OCI-LY1 (cell line): ENCODE data around the gene THEM5.

Experiments used
- H2AFZ ChIP-seq: fragments of 200-600 bp; sonication (generic), shearing (Covaris generic); 2 replicates; pipeline ENCODE4 v1.6.0; 2014; ENCODE audit warnings: antibody characterized with exemption, mild to moderate bottlenecking, low read length
- H3F3A ChIP-seq: fragments of 200-600 bp; sonication (generic), shearing (Covaris generic); 2 replicates; pipeline ENCODE4 v1.6.0; 2014; ENCODE audit warnings: mild to moderate bottlenecking, antibody characterized with exemption, low read length, moderate library complexity; ENCODE audit not compliant: insufficient read depth
- H3K27ac ChIP-seq: fragments of 200-600 bp; sonication (generic); 2 replicates; pipeline ENCODE4 v1.5.1; 2014; ENCODE audit warnings: low read length, mixed run types, mild to moderate bottlenecking, low read depth; ENCODE audit not compliant: poor library complexity, severe bottlenecking
- H3K27me3 ChIP-seq: fragments of 200-600 bp; sonication (generic); 2 replicates; pipeline ENCODE4 v1.6.0; 2014; ENCODE audit warnings: antibody characterized with exemption, mild to moderate bottlenecking, low read length, moderate library complexity; ENCODE audit not compliant: insufficient read depth
- H3K36me3 ChIP-seq: fragments of 200-600 bp; sonication (generic); 2 replicates; pipeline ENCODE4 v1.6.1; 2014; ENCODE audit warnings: mild to moderate bottlenecking, antibody characterized with exemption, low read length, moderate library complexity, mixed read lengths; ENCODE audit not compliant: insufficient read depth
- H3K4me1 ChIP-seq: fragments of 200-600 bp; sonication (generic); 2 replicates; pipeline ENCODE4 v1.5.1; 2014; ENCODE audit warnings: mild to moderate bottlenecking, low read length, moderate library complexity; ENCODE audit not compliant: insufficient read depth, severe bottlenecking
- H3K4me2 ChIP-seq: fragments of 200-600 bp; sonication (generic), shearing (Covaris generic); 2 replicates; pipeline ENCODE4 v1.6.1; 2014; ENCODE audit warnings: low read length
- H3K4me3 ChIP-seq: fragments of 200-600 bp; sonication (generic); 2 replicates; pipeline ENCODE4 v1.5.1; 2014; ENCODE audit warnings: low read length, low read depth, mild to moderate bottlenecking, mixed read lengths; ENCODE audit not compliant: poor library complexity, severe bottlenecking
- H3K79me2 ChIP-seq: fragments of 200-600 bp; shearing (Covaris generic); 2 replicates; pipeline ENCODE4 v1.6.1; 2016; ENCODE audit warnings: mixed run types, low read length, mixed read lengths; ENCODE audit not compliant: insufficient read depth
- H3K9ac ChIP-seq: fragments of 200-600 bp; sonication (generic), shearing (Covaris generic); 2 replicates; pipeline ENCODE4 v1.6.1; 2014; ENCODE audit warnings: mild to moderate bottlenecking, low read length, mixed read lengths
- H3K9me2 ChIP-seq: fragments of 200-600 bp; sonication (generic), shearing (Covaris generic); 2 replicates; pipeline ENCODE4 v1.6.1; 2014; ENCODE audit warnings: low read depth, mild to moderate bottlenecking, low read length, mixed read lengths
- H3K9me3 ChIP-seq: fragments of 200-600 bp; shearing (Covaris generic); 2 replicates; pipeline ENCODE4 v1.6.1; 2014; ENCODE audit warnings: low read length, mixed read lengths
- H4K20me1 ChIP-seq: fragments of 200-600 bp; sonication (generic), shearing (Covaris generic); 2 replicates; pipeline ENCODE4 v1.6.0; 2016; ENCODE audit warnings: mild to moderate bottlenecking, low read length; ENCODE audit not compliant: insufficient read depth
- EZH2 ChIP-seq: fragments of 200-600 bp; sonication (generic), shearing (Covaris generic); IDR thresholded peaks from 2 replicates; pipeline ENCODE4 v1.8.0; 2017; ENCODE audit warnings: borderline replicate concordance, mixed run types, mild to moderate bottlenecking, antibody characterized with exemption, low read length, moderate library complexity, mixed read lengths
- TF ChIP-seq, protein P1 (sequence below): fragments of 200-600 bp; sonication (generic), shearing (Covaris generic); IDR thresholded peaks from 2 replicates; pipeline ENCODE4 v1.5.1; 2017; ENCODE audit warnings: mild to moderate bottlenecking, antibody characterized with exemption, low read length, moderate library complexity, mixed read lengths

The THEM5 gene

DNA sequence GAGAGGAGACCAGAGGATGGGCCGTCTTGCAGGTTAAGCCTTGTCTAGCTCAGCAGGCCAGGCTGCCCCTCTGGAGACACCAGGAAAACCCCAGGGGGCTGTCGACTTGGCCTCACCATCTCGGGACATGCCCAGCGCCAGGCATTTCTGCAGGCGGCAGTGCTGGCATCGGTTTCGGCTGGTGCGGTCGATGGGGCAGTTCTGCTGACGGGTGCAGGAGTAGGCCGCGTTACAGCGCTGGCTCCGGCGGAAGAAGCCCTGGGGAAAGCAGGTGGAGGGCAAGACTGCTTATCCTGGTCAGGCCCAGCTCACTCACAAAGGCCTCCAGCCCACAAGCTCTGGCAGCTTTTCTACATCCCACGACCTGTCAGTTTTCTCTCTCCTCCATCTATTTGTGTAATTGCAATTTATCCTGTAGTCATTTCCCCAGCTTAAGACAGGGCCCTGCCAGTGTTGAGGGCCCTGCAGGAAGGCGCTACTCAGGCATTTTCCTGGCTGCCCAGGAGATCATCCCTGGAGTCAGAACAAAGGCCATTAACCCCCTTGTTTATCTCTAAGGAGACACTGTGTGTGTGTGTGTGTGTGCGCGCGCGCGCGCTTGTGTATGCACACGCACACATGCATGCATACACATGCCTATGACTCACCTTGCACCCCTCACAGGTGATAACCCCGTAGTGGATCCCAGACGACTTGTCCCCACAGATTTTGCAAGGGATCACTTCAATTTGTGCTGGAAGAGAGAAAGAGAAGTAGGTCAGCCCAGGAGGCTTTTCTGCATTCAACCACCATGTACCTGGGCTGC lies 36.8 kb downstream of the THEM5 start:
- H3K27ac ChIP-seq = no peak overlapping the region
- no peaks in the 10 kb centered on the region for H3K4me1 ChIP-seq
- no peak overlapping the region for H3K4me2 ChIP-seq
- H3K79me2 ChIP-seq = no peaks in the 10 kb centered on the region
- no peak overlapping the region for H2AFZ ChIP-seq
- H3K9me3 ChIP-seq = no peaks in the 10 kb centered on the region
- peaks cover 10% of the 10 kb centered on the region; the same call in 1 of the 2 replicates for H3K27me3 ChIP-seq
- no peaks in the 10 kb centered on the region for H3K36me3 ChIP-seq
- H4K20me1 ChIP-seq = no peaks in the 10 kb centered on the region
- H3K9me2 ChIP-seq = no peaks in the 10 kb centered on the region
- TF ChIP-seq EZH2 = no peak
- TF ChIP-seq, protein P1, sequence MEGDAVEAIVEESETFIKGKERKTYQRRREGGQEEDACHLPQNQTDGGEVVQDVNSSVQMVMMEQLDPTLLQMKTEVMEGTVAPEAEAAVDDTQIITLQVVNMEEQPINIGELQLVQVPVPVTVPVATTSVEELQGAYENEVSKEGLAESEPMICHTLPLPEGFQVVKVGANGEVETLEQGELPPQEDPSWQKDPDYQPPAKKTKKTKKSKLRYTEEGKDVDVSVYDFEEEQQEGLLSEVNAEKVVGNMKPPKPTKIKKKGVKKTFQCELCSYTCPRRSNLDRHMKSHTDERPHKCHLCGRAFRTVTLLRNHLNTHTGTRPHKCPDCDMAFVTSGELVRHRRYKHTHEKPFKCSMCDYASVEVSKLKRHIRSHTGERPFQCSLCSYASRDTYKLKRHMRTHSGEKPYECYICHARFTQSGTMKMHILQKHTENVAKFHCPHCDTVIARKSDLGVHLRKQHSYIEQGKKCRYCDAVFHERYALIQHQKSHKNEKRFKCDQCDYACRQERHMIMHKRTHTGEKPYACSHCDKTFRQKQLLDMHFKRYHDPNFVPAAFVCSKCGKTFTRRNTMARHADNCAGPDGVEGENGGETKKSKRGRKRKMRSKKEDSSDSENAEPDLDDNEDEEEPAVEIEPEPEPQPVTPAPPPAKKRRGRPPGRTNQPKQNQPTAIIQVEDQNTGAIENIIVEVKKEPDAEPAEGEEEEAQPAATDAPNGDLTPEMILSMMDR = no peak
- H3K9ac ChIP-seq = no peak overlapping the region
- H3F3A ChIP-seq = no peaks in the 10 kb centered on the region
- no peak overlapping the region for H3K4me3 ChIP-seq

DNA sequence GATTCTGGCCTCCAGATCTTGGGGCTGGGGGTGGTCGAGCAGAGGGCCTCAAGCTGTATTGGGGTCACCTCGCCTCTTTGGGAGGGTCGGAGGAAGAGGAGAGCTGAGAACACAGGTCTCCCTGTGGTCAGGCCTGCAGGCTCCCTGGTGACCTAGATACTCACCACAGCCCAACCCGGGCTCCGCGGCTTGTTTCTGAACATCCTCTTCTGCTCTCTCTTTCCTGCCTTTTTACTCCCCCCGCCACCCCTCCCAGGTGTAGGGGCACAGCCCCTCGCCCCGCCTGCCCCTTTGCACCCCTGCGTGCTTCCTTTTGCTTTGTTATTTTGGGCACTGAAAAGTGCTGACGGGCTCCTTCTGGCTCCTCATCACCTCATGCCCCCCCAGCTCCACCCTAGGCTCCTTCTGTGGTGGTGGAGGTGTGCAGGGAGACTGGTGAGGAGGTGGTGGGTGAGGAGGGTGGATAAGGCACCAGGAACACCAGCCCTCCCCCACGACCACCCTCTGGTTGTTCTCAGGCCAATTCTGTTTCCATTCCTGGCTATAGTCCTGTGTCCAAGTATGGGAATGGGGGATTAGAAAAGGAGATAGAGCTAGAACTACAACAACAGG lies 37.7 kb downstream of the THEM5 start:
- Histone ChIP-seq H3K4me2 (no peak overlapping the region), H3K9ac (no peak overlapping the region), H3K9me3 (no peaks in the 10 kb centered on the region), H3F3A (no peaks in the 10 kb centered on the region), H2AFZ (no peak overlapping the region), H4K20me1 (no peaks in the 10 kb centered on the region), H3K9me2 (no peaks in the 10 kb centered on the region), H3K4me1 (no peaks in the 10 kb centered on the region), H3K27me3 (peaks cover 10% of the 10 kb centered on the region; the same call in 1 of the 2 replicates), H3K79me2 (no peaks in the 10 kb centered on the region), H3K36me3 (no peaks in the 10 kb centered on the region), H3K27ac (no peak overlapping the region), H3K4me3 (no peak overlapping the region)
- TF ChIP-seq EZH2 = no peak
- TF ChIP-seq, protein P1 = no peak

DNA sequence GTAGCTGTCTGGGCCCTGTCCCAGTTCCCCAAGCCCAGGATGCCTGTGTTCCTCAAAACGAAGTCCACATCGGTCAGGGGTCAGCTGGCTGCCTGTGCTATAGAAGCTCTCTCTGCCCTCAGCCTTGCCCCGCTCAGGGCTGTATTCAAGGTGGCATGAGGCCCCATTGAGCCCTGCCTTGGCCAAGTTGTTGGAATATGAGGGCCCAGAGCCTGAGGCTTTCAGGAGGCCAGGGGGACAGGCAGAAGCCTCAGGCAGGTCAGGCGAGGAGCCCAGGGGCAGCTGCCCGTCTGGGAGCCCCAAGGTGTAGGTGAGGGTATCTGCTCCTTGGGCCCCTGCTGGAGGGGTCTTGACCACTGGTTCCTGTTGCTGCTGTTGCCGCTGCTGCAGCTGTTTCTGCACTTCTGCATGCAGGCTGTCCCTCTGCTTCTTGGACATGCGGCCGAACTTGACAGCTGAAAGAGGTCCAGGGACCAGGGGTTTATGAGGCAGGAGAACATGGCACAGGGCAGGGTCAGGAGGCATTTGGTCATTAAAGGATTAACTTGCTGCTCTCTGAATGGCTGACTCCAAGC lies 38.5 kb downstream of the THEM5 start:
- TF ChIP-seq EZH2 = no peak
- TF ChIP-seq, protein P1 = no peak
- no peak overlapping the region for H3K27ac ChIP-seq
- H3K4me2 ChIP-seq = no peak overlapping the region

More for the DNA sequence above, 38.5 kb downstream of the THEM5 start:
- no peaks in the 10 kb centered on the region for H3F3A ChIP-seq
- no peak overlapping the region for H3K9ac ChIP-seq
- H3K9me2 ChIP-seq = no peaks in the 10 kb centered on the region
- peaks cover 10% of the 10 kb centered on the region; the same call in 1 of the 2 replicates for H3K27me3 ChIP-seq
- H3K4me3 ChIP-seq = no peak overlapping the region
- no peaks in the 10 kb centered on the region for H4K20me1 ChIP-seq
- no peak overlapping the region for H2AFZ ChIP-seq
- H3K36me3 ChIP-seq = no peaks in the 10 kb centered on the region
- H3K79me2 ChIP-seq = no peaks in the 10 kb centered on the region
- H3K9me3 ChIP-seq = no peaks in the 10 kb centered on the region
- H3K4me1 ChIP-seq = no peaks in the 10 kb centered on the region
